GM18861 (cell line): ENCODE results near the gene PLCD1.
"Not testable (repeated sequence)": the region's sequence is repeated elsewhere in the genome, so short reads cannot be mapped to it uniquely, and the experiment has no call there.

Experiments
- ATAC-seq: cut with Tn5 transposase; IDR thresholded peaks from one replicate; pipeline ENCODE4 v1.9.1; 2021; ENCODE audit not compliant: unreplicated experiment

PLCD1 gene

DNA sequence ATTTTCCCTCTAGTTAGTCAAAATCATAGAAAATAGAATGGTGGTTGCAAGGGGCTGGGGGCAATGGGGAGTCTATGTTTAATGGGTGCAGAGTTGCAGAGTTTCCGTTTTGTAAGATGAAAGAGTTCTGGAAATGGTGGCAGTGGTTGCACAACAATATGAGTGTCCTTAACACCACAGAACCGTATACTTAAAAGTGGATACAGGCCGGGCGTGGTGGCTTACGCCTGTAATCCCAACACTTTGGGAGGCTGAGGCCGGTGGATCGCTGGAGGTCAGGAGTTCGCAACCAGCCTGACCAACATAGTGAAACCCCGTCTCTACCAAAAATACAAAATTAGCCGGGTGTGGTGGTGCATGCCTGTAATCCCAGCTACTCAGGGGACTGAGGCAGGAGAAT lies 41.1 kb downstream of the PLCD1 start:
- not testable (repeated sequence) for ATAC-seq

DNA sequence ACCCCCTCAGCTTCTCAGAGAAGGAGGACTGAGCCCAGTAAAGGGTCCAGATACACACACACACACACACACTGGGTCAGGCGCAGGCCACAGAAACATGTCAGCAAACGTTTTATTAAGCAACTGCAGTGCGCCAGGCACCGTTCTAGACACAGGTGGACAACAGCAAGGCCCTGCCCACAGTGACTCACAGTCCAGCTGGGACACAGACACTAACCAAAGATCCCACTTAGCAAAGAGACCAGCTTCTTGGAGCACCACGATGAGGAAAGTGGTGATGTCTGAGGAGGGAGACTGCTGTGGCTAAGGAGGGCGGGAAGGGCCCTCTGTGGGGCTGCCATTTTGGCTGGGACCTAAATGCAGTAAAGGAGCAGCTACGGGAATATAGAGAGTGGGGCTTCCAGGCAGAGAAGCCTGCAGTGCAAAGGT lies 41.7 kb downstream of the PLCD1 start:
- no peak for ATAC-seq

DNA sequence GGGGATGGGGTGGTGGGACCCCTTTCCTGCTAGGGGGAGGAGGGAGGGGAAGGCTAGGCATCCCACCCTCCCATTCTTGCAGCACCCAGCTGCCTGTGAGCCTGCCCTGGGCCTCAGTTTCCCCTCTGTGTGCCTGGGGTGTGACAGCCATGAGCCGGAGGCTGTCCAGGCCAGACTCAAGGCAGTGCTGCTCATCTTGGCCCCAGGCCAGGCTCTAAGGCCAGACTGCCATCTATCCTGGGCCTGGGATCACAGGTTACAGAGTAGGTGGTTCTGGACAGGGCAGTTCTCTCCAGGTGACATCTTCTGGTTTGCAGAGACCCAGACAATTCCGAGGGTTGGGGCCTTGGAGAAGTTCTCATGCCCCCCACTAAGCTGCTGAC lies 42.1 kb downstream of the PLCD1 start:
- ATAC-seq: no peak

DNA sequence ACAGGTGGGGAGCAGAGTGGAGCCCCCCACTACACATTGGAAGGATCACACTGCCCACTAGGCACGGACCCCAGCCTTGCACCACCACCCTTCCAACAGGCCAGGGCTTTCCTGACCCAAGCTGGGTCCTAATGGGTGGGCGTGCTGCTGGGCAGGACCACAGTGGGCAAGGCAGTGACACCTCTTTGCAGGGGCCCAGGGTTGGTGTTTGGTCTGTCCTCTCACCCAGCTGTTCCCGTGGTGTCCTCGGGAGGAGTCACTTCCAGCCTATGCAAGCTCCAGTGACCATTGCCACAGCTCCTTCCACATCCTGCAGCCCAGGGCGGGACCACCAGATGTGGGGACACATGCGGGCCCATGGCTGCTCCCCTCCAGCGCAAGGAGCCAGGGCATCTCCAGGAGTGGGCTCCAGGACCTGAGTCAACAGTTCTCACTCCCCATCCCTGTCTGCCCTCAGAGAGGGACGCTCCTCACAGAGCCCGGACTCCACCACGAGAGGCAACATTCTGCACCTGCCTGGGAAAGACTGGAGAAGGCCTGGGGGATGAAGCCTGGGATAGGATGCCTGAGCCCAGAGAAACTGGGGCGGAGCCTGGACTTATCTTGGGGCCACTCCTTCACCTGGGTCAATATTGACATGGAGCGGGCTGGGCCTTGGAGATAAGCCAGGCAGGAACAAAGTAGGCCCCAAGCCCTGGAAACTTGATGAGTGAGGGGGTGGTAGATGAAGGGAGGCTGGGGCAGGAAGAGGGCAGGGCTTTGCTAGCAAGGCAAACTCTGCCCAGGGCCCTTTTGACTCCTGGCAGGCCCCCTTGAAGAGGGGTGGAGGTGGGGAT lies 42.7 kb downstream of the PLCD1 start:
- no peak for ATAC-seq

DNA sequence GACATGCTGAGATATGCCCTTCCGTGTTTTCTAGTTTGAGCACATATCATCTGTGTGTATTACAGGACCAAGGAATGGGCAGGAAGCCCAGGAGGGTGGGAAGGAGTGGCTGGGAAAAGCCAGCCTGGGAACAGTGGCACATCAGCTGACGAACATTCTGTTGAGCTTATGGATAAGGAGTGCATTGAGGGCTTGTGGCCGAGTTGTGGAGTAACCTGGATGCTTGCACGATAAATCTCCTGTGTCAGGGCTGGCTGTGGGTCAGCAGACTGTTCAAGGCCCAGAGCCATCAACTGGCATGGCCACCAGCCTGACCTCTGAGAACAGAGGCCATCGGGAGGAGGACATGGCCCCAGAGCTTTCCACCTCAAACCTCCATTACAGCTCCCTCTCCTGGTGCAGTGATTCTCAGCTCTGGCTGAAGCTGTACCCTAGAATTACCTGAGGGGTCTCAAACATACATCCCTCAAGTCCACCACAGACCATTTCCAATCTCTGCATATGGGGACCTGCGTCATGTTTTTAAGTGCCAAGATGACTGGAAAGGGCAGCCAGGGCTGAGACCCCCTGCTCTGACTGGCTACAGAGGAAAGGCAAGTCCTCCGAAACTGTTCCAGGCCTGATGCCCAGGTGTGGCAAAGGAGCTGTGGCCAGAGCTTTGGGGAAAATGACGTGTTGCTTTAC lies 43.7 kb downstream of the PLCD1 start:
- no peak for ATAC-seq

DNA sequence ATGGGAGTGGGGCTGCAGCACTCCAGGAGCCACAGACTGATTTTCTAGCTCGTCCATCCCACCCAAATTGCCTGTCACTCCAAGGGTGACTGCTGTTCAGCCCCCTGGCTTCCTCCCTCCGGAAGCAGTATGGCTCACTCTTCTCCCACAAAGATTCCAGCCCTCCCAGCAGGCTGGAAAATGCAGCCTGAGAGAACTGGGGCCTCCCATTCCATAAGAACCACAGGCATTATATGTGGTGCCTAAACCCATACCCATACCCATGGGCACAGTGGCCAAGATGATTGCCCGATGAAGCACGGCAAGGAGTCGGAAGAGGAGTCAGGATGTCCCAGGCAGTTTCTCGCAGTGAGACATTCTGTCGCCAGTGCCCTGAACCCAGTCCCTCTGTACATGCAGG lies 44.8 kb downstream of the PLCD1 start:
- ATAC-seq: no peak

DNA sequence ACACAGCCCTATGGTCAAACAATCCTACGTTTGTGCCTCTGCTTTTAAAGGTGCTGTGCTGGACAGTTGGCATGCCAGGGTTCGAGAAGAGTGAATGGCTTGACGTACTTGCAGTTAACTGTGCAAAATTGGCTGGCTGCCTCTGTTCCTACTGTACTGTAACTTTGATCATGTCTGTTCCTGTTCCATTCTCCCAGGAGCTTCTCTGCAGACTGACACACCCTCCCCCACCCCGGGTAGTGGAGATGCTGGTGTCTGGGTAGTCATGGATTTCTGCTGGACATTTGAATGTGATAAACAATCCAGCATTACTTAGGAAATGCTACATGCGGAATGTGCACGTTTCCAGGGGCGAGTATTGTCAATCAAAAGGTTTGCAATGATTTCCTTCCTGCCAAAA lies 45.4 kb downstream of the PLCD1 start:
- no peak for ATAC-seq

DNA sequence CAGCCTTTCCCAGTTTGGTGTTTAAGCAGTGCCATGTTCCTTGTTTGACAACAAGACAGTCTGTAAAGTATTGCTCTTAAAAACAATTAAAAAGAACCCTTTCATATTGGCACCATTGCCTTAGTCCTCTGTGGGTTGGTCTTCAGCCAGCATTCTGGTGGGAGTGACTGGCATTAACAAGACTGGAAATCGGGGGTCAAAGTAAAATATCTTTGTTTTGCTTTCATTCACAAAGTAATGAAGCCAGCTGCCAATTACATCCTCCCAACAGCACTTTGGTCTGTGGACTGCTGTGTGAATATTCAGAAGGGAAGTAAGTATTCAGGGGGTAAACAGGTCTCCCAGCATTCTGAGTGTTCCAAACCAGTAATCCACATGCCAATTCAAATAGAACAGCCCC lies 47.1 kb downstream of the PLCD1 start:
- no peak for ATAC-seq

DNA sequence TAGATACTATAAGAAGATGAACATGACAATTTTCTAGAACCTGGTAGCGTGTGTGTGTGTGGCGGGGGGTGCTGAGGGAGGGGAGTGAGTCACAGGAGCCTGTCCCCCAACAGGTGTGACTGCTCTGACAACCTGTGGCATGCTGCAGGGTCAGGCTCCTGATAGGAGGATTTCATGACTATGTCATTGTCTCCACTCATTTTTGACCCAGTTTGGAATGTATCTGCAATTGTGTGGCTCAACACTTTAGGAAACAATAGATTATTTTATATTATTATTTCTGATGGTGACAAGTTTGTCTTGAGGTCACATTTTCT lies 48.1 kb downstream of the PLCD1 start:
- no peak for ATAC-seq

DNA sequence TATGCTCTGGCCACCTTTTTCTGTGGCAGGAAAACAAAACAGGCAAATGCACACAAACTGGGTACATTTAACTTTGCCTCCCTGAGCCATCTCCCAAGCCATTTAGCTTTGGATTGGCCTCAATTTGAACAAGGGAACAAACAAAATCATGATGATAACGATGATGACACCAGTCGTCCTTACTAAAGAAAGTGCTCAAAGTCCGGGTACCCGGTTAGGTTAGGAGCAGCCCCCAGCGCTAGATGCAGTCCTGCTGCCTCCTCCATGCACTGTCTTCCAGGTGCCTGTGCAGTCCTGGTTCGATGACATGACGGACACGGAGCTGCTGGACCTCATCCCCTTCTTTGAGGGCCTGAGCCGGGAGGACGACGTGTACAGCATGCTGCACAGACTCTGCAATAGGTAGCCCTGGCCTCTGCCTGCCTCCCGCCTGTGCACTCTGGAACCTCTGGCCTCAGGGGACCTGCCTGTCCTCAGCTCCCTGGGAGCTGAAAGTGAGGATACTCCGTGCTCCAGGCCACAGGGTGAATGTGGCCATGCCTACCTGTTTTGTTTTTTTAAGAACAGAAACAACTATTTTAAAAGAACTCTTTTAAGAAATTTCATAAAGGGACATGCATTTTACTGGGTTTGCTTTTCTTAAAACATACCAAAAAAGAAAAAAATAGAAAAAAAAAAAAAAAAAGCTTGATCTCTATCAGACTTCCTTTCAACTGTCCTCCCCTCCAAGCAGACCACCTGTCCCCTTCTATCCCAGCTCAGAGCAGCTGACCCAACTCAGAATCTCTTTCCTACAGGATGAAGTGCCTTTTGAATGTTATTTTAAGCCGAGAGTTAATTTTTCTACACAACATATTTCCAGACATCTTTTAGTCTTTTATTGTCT lies 48.7 kb downstream of the PLCD1 start:
- ATAC-seq: no peak

DNA sequence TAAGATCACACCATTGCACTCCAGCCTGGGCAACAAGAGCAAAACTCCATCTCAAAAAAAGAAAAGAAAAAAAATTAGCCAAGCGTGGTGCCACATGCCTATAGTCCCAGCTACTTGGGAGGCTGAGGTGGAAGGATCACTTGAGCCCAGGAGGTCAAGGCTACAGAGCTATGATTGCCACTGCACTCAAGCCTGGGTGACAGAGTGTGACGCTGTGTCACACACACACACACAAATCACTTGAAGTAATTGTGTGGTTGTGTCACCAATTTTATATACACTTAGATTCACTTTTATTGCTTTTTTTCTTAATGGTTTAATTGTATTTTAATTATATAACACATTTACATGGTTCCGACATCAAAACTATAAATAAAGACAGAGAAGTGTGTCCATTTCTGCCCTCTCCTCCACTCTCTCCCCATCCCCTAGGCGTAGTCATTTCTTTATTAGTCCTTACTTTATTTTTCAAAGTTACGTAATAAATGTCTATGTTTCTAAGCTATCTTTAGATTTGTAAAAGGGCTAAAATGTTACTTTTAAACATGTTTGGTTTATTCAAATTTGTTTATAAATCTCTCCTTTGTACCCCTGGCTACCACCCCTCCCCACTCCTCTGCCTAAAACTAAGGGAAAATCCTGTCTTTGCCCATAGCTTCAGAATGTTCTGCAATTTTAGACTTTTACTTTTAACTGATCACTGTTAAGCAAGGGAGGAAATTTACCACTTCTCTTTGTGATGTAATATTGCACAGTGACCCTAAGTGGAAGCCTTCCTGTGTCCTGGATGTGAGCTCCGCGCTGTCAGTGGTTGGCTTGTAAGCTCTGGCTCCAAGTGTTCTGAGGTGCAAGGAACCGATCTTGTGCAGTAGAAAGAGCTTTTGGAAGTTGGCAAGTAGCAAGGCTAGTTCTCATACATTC lies 49.6 kb downstream of the PLCD1 start:
- no peak for ATAC-seq

DNA sequence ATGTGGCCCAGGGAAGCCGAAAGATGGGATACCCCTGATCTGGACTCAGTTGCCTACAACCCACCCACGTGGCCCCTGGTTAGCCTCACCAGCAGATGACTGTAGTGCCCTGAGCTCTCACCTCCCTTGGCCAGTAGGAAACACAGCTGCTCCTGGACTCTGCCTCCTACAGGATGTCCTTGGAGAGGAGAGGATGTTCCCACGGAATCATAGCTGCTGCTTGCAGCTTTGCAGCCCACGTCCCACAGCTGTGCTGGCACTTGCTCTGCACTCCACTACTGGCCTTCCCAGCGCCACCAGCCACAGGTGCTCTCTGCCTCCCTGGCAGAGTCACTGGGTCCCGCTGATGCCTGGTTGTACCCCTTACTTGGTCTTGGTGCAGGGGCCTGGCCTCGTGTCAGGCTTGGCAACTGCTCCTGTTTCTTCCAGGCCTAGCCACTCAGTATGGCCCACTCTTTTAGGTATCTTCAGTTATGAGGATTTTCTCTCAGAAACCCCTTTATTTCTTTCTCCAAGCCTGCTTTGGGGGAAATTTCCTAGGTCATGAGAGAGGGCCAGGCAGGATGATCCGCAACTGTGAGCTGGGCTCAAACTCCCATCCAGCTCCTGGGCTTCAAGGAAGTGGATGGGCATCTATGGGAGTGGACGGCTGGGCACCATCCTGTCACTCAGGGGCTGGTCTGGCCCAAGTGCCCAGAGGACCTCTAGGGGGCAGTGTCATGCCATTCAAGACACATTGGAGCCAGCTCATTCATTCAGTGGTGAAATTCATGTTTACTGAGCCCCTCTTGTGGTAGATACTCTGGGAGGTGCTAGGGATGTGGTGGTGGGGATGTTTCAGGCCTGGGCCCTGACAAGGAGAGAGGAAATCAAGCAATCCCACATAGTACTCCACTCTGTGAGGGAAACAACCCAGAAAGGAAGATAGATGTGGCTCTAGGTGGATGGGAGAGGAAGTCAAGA lies 55.0 kb downstream of the PLCD1 start:
- peak; percentile 88 for ATAC-seq

DNA sequence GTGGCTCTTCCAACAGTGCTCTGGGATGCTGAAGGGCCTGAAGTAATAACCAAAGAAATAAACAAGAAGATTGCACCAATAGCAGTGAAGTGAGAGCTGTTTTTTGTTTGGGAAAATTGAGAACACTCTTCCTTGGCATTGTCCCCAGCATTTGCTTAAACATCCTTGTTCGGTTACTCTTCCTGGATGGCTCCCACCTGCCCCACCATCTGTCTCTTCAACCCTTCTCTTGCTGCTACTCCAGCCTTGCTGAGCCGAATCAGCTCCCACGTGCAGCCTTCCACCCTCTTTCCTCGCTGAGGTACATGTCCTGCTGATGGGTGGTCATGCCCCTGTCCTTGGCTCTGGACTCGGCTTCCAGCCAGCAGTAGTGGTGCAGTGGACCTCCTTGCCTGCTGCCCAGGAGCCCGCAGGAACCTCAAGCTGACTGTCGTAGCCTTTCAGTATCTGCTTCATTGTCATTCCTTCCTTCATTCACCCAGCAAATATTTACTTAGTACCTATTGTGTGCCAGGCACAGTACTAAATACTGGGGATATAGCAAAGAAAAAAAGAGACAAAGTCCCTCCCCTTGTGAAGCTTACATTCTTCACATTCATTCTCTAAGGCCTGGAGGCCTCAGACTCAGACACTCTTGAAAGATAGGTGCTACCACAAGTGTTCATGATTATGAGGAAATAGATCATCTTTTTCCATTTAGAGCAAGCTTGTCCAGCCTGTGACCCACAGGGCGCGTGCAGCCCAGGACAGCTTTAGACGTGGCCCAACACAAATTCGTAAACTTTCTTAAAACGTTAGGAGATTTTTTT lies 56.0 kb downstream of the PLCD1 start:
- ATAC-seq: no peak

DNA sequence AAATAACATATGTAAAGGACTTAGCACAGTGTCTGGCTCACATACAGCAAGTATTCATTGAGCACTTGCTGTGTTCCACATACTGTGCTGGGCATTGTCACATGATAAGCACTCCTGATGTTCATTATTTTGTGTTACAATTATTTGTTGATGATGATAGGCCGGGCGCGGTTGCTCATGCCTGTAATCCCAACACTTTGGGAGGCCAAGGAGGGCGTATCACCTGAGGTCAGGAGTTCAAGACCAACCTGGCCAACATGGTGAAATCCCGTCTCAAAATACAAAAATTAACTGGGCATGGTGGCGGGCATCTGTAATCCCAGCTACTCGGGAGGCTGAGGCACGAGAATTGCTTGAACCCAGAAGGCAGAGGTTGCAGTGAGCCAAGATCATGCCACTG lies 57.4 kb downstream of the PLCD1 start:
- ATAC-seq: not testable (repeated sequence)

DNA sequence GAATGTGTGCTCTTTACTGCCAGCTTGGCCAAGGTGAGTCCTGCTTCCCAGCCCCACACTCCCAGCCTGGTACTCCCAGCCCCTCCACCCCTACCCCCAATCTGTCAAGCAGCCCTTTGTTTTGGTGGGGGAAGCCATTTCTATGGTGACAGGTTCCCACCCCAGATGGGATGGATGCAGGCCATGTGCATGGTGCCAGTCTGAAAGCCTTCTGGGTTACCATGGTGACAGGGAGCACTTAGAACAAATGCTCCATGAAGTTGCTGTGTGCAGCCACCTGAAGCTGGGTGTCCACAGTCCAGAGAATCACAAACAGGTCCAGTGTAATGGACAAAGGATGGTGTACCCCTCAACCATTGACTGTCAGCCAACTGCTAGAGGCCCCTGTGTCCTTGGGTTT lies 58.0 kb downstream of the PLCD1 start:
- no peak for ATAC-seq

DNA sequence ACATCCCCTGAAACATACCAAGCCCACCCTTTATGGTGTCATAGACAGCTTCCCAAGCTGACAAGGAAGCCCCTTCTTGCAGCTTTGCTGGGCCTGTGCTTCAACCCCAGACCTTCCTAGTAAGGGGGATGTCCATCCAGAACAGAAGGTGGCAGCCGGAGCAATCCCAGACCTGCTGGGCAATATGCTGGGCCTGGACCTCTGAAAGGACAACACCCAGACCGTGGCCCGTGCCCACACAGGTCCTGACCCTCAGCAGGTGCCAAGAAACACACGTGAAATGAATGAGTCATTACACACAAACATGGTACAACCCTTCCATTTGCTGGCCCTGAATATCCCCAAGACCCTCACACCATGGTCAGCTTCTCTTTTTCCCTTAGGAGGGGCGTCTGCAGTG lies 58.6 kb downstream of the PLCD1 start:
- no peak for ATAC-seq

DNA sequence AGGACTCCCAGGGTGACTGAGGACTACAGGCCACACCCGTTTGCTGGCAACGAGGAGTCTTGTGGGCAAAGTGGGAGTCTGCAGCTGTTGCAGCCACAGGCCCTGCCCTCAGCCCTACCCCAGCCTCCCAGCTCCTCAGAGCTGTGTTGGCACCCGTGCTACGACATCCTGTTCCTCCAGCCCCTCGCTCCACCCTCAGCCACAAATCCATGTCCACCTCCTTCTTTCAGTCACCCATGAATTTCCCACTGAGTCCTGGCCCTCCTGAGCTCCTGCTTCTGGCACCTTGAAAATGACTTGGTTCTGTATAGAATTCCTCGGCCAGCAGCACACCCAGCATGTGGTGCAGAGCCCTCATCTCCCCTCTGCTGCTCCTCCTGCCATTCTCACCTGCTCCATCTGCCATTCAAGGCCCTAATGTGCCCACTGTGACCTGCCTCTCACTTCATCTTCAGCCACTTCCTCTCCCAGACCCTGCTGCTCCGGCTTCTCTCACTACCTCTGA lies 59.8 kb downstream of the PLCD1 start:
- ATAC-seq: no peak

DNA sequence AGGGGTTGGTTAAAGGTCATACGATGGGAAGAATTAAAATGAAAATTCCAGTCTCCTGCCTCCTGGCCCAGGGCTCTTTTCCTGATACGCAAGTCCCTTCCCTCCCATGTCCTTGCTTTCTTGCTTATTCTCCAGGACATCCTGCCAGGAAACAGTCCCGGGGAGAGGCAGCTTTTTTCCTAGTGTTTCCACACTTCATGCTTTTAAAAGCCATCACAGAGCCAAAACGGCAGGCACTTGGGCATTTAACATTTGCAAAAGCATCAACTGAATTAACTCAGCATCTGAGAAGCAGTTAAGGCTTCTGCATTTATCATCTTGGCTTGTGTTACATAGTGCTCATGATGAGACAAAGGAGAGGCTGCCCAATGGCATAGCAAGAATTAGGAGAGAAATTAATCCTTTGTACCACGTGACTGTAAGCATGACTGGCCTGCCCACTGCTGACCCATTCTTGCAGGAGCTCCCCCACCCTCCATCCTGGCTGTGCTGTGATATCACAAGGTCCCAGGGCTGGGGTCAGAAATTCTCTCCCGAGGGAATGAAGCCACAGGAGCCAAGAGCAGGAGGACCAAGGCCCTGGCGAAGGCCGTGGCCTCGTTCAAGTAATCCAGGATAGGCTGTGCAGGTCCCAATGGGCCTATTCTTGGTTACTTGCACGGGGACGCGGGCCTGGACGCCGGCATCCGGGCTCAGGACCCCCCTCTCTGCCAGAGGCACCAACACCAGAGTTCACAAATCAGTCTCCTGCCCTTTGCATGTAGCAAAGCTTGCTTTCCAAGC lies 60.4 kb downstream of the PLCD1 start:
- no peak for ATAC-seq
